GM12865 (cell line): Measurements from ENCODE around the gene GUCY2D.

ENCODE experiments used
- DNase-seq: peaks from one replicate; pipeline ENCODE4 v3.0.0; 2010; ENCODE audit warnings: low read depth
- H3K4me3 ChIP-seq: 2 replicates; pipeline ENCODE4 v1.5.1; 2011; ENCODE audit warnings: mild to moderate bottlenecking, low read depth, low read length, control low read depth
- TF ChIP-seq, protein P1 (sequence below): IDR thresholded peaks from 2 replicates; pipeline ENCODE4 v1.5.1; 2011; ENCODE audit warnings: low read length, control low read depth, low read depth, inconsistent platforms; ENCODE audit not compliant: insufficient read depth; ENCODE audit errors: missing control alignments

Gene GUCY2D

DNA sequence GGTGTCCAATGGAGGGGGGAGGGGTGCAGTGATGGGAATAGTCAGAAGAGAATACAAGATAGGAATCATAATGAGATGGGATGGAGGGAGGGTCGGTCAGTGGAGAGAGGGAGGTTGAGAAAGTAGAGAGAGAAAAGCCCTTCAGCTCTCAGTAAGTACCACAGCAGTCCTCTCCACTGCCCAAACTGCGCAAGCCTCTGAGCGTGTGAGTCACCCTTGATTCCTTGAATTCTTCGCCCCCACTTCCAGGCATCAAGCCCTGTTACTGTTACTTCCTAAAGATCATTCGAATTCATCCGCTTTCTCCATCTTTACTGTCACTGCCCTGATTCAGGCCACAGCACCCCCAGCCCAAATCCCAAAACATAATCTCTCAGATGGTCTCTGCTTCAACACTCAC is 2.5 kb downstream of the GUCY2D start:
- DNase-seq: no peak
- TF ChIP-seq, protein P1, sequence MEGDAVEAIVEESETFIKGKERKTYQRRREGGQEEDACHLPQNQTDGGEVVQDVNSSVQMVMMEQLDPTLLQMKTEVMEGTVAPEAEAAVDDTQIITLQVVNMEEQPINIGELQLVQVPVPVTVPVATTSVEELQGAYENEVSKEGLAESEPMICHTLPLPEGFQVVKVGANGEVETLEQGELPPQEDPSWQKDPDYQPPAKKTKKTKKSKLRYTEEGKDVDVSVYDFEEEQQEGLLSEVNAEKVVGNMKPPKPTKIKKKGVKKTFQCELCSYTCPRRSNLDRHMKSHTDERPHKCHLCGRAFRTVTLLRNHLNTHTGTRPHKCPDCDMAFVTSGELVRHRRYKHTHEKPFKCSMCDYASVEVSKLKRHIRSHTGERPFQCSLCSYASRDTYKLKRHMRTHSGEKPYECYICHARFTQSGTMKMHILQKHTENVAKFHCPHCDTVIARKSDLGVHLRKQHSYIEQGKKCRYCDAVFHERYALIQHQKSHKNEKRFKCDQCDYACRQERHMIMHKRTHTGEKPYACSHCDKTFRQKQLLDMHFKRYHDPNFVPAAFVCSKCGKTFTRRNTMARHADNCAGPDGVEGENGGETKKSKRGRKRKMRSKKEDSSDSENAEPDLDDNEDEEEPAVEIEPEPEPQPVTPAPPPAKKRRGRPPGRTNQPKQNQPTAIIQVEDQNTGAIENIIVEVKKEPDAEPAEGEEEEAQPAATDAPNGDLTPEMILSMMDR: no peak
- H3K4me3 ChIP-seq: no peak overlapping the region

DNA sequence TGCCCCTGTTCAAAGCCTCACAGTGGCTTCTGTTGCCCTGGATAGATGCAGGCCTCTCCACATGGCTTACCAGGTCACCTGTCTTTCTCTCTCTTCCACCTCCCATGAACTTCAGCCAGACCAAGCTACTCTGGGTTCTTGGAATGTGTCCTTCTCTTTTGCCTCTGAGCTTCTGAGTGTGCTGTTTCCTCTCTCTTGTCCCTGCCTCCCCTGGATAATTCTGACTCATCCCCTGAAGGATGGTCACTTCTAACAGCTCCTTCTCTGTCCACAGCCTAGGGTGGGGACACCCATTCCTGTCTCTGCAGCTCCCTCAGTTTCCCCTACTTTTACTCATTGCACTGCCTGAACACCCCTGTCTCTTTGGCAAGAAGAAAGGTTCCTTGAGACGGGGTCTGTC is 2.9 kb downstream of the GUCY2D start:
- H3K4me3 ChIP-seq: no peak overlapping the region
- DNase-seq: no peak
- TF ChIP-seq, protein P1: no peak

DNA sequence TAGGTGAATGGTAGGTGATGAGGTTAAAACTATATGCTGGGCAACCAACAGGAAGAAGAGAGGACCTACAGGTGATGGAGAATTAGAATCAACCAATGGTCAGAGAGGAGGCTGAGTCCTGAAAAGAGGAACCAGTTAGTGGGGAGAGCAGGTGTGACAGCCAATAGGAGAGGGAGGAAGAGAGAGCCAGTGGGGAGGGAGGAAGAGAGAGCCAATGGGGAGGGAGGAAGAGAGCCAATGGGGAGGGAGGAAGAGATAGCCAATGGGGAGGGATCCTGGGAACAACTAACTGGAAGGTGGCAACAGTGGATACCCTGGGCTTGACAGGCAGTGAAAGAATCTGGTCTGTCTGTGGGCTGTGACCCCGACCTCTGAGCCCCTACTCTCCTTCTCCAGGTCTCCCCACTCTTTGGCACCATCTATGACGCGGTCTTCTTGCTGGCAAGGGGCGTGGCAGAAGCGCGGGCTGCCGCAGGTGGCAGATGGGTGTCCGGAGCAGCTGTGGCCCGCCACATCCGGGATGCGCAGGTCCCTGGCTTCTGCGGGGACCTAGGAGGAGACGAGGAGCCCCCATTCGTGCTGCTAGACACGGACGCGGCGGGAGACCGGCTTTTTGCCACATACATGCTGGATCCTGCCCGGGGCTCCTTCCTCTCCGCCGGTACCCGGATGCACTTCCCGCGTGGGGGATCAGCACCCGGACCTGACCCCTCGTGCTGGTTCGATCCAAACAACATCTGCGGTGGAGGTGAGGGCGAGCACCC is 3.7 kb downstream of the GUCY2D start:
- DNase-seq: peak; percentile 32
- TF ChIP-seq, protein P1: no peak
- H3K4me3 ChIP-seq: no peak overlapping the region

DNA sequence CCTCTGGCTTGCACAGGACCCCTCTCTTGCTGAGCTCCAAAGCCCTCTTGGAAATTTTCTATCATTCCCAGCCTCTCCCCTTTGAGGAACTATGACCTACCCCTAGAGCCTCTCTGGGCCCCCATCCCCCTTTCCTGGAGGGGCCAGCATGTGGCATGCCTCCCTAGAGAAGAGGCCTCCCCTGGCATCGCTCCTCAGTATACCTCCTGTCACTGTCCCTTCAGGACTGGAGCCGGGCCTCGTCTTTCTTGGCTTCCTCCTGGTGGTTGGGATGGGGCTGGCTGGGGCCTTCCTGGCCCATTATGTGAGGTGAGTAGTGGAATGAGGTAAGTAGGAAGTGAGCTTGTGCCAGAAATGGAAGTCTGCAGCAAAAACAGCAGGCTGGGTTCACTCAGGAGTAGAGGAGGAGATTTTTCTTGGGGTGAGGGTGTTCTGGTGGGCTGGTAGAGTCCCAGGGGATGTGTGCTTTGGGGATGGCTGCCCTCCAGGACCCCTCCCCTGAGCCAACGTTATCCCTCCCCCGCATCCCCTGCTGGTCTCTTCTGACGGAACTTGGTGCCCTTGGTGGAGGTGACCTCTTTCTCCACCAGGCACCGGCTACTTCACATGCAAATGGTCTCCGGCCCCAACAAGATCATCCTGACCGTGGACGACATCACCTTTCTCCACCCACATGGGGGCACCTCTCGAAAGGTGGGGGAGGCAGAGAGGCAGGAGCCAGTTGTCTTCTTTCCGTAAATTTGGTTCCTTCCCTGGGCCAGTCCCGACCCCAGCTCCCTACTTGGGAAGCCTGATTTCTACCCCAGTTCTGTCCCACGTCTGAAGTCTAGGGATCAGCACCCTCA is 4.6 kb downstream of the GUCY2D start:
- H3K4me3 ChIP-seq: no peak overlapping the region
- DNase-seq: no peak
- TF ChIP-seq, protein P1: no peak

DNA sequence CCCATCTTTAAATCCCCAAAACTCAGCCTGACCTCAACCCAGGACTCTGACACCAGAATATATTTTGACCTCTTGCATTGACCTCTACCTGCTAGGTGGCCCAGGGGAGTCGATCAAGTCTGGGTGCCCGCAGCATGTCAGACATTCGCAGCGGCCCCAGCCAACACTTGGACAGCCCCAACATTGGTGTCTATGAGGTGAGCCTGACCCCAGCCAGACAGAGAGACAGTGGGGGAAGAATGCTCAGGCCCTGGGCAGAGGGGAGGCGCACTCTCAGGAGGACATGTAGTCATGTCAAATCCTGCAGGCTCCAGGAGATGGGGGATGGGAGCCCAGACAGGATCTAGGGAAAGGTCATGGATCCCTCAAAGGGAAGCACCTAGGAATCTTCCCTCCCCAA is 5.4 kb downstream of the GUCY2D start:
- no peak overlapping the region for H3K4me3 ChIP-seq
- no peak for DNase-seq
- TF ChIP-seq, protein P1: no peak

DNA sequence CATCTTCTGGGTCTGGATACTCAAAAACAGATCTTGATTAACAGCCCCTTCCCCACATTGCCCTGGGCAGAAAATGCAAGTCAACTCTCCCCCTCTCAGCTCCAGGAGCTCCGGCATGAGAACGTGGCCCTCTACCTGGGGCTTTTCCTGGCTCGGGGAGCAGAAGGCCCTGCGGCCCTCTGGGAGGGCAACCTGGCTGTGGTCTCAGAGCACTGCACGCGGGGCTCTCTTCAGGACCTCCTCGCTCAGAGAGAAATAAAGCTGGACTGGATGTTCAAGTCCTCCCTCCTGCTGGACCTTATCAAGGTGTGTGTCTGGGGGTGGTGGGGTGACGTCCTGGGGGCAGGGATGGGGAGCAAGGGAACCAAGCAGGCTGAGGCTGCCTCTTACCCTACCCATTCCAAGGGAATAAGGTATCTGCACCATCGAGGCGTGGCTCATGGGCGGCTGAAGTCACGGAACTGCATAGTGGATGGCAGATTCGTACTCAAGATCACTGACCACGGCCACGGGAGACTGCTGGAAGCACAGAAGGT is 9.7 kb downstream of the GUCY2D start:
- TF ChIP-seq, protein P1: no peak
- no peak for DNase-seq
- no peak overlapping the region for H3K4me3 ChIP-seq
